Sigmoid colon (tissue), 7 donors: ENCODE data around the gene XRRA1. TPM values are rescaled to one million over a fixed set of nuclear protein-coding genes. Genes with fewer than 3 reads are reported as not detected.

Source experiments
- DNase-seq: peaks from one replicate; pipeline ENCODE4 v3.0.0-alpha.2; 2019
- H3K27ac ChIP-seq, 4 donors: fragments of 200-600 bp; sonication (generic); one replicate each; pipeline ENCODE4 v1.5.1; 2016 to 2019; ENCODE audit warnings: mild to moderate bottlenecking in 1 of 4
- H3K27me3 ChIP-seq, 3 donors: fragments of 200-600 bp; sonication (generic); one replicate each; pipeline ENCODE4 v1.5.1; 2019; ENCODE audit warnings: mild to moderate bottlenecking in 1 of 3
- H3K36me3 ChIP-seq, 4 donors: fragments of 200-600 bp; sonication (generic); one replicate each; pipeline ENCODE4 v1.5.1; 2016 to 2019
- H3K4me1 ChIP-seq, 4 donors: fragments of 200-600 bp; sonication (generic); one replicate each; pipeline ENCODE4 v1.5.1; 2017 to 2019
- H3K4me3 ChIP-seq, 4 donors: fragments of 200-600 bp; sonication (generic); one replicate each; pipeline ENCODE4 v1.5.1; 2017 to 2019; ENCODE audit warnings: mild to moderate bottlenecking in 2 of 4, moderate library complexity in 1 of 4
- H3K9me3 ChIP-seq, 4 donors: fragments of 200-600 bp in 3 of 4; sonication (generic) in 3 of 4; one replicate each; pipeline versions ENCODE4 v1.5.1 to v1.6.1; 2013 to 2019
- EP300 ChIP-seq, 4 donors: sonication (generic); formaldehyde crosslinking; IDR thresholded peaks; one replicate each; pipeline ENCODE4 v1.6.1; 2017; ENCODE audit warnings: antibody characterized with exemption in 4 of 4
- POLR2A ChIP-seq, 2 donors: fragments of 450-650 bp; IDR thresholded peaks; one replicate each; pipeline ENCODE4 v1.6.1; 2016; ENCODE audit warnings: antibody characterized with exemption in 2 of 2, mild to moderate bottlenecking in 2 of 2, moderate library complexity in 2 of 2
- POLR2AphosphoS5 ChIP-seq, 4 donors: sonication (generic); formaldehyde crosslinking; IDR thresholded peaks; one replicate each; pipeline ENCODE4 v1.6.1; 2017; ENCODE audit warnings: antibody characterized with exemption in 4 of 4
- WGBS, 2 donors: extraction: QIAGEN DNeasy Blood & Tissue Kit; methylation state at CpG; one replicate each; pipeline ENCODE4 v1.1.7; 2013; 5-methylcytosine and 5-hydroxymethylcytosine counted together
- intact Hi-C: fragments of 100-400 bp; cut with DNase I; formaldehyde crosslinking; loops from one replicate; pipeline ENCODE4 v1.15.1; 2023
- polyA plus RNA-seq, 3 donors: library from polyadenylated mRNA; stranded (reverse); fragments of 200-250 nt; gene quantifications; one replicate each; pipeline ENCODE4 v1.2.3, GENCODE V29; 2013
- total RNA-seq, 4 donors: library from RNA; depleted of rRNA; stranded (reverse); fragments of >200 nt; gene quantifications; one replicate each; pipeline ENCODE4 v1.1.0, GENCODE V29; 2016
- TF ChIP-seq, protein P1 (sequence below), 4 experiments: fragments of 450-650 bp in 3 of 4; fragments of 200-600 bp in 1 of 4; IDR thresholded peaks; one replicate each; pipeline ENCODE4 v1.5.1; 2016 to 2019; ENCODE audit warnings: antibody characterized with exemption in 4 of 4, mild to moderate bottlenecking in 3 of 4, moderate library complexity in 2 of 4
- donor health status: healthy with polysubstance abuse.
- donor health status: Bipolar disorder and iron deficiency.
- donor health status: healthy.

The XRRA1 gene
- total and polyA plus RNA-seq, 7 donors, result under 0.01 to 27.3 (median 11.9) TPM

DNA sequence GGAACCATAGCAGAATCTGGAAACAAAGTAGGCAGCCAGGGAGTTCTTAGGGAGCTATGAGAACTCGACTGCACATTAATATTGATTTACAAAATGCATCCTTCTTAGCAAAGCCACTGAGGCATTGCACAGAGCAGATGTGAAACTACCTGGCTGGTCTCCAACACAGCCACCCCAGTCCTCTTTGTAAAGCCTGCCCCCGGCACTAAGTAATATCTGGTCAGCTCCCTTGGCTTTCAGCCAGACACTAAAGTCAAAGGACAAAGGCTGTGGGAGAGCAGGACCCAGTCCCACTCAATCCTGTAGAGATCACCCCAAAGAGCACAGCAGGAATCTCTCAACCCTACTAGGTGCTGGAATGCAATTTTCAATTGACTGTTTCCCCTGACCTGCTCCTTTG, 12.8 kb downstream of the XRRA1 start:
- Histone ChIP-seq H3K4me3 (no peak overlapping the region), H3K27ac (no peak overlapping the region), H3K9me3 (no peaks in the 10 kb centered on the region), H3K36me3 (peaks cover 0 to 88% (median 7%) of the 10 kb centered on the region in 4 donors), H3K4me1 (peaks cover 0 to 10% (median 0%) of the 10 kb centered on the region in 4 donors), H3K27me3 (no peaks in the 10 kb centered on the region)
- 80 to 81% methylated on average over 2 of the region's 2 CpGs for WGBS, 2 donors
- no peak for DNase-seq
- intact Hi-C loops, result no loop called here
- TF ChIP-seq POLR2A (IDR thresholded peaks at IDR 0.05) (no peak), EP300 (IDR thresholded peaks at IDR 0.05) (no peak), POLR2AphosphoS5 (IDR thresholded peaks at IDR 0.05) (no peak)
- TF ChIP-seq, protein P1, sequence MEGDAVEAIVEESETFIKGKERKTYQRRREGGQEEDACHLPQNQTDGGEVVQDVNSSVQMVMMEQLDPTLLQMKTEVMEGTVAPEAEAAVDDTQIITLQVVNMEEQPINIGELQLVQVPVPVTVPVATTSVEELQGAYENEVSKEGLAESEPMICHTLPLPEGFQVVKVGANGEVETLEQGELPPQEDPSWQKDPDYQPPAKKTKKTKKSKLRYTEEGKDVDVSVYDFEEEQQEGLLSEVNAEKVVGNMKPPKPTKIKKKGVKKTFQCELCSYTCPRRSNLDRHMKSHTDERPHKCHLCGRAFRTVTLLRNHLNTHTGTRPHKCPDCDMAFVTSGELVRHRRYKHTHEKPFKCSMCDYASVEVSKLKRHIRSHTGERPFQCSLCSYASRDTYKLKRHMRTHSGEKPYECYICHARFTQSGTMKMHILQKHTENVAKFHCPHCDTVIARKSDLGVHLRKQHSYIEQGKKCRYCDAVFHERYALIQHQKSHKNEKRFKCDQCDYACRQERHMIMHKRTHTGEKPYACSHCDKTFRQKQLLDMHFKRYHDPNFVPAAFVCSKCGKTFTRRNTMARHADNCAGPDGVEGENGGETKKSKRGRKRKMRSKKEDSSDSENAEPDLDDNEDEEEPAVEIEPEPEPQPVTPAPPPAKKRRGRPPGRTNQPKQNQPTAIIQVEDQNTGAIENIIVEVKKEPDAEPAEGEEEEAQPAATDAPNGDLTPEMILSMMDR (IDR thresholded peaks at IDR 0.05), result no peak

DNA sequence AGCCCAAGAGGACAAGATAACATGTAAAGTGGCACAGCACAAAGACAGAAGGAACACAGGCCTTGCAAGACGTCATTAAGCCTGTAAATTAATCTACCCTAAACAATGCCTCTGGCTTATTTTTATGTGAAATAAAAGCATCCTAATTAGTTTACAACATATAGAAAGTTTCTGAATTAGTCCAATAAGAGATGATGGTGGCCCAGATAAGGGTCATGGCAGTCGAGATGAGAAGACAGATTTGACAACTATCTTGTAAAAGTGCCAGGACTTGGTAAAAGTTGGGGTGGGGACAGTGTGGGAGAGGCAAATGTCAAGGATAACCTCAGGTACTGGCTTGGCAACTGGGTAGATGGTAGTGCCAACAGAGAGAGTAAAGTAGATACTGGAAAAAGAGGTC, 13.6 kb downstream of the XRRA1 start:
- TF ChIP-seq POLR2A (IDR thresholded peaks at IDR 0.05) (no peak), EP300 (IDR thresholded peaks at IDR 0.05) (no peak), POLR2AphosphoS5 (IDR thresholded peaks at IDR 0.05) (no peak)
- TF ChIP-seq, protein P1 (IDR thresholded peaks at IDR 0.05), result no peak
- DNase-seq, result no peak
- Histone ChIP-seq H3K4me1 (peaks cover 0 to 10% (median 0%) of the 10 kb centered on the region in 4 donors), H3K27me3 (no peaks in the 10 kb centered on the region), H3K9me3 (no peaks in the 10 kb centered on the region), H3K27ac (no peak overlapping the region), H3K36me3 (peaks cover 0 to 88% (median 7%) of the 10 kb centered on the region in 4 donors), H3K4me3 (no peak overlapping the region)
- intact Hi-C loops, result no loop called here
- 56 to 78% methylated on average over 2 of the region's 2 CpGs for WGBS, 2 donors

DNA sequence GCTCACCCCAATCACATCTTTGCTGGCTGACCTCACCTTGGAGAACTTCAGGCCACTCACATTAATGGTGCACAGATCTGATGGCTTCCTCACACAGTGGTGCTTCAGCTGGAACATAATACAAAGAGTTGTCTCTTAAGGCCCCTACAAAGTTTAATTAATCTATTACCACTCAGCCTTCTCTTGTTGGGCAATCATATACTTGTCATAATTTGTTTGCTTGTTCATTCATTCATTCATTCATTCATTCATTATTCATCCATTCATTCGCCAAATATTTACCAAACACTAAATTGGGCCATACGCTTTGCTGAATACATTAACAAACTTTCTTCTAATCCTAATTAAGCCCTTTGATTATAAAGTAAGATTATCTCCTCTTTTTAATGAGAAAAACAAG, 15.1 kb downstream of the XRRA1 start:
- intact Hi-C loops, result loop anchor here (5.0 kb wide), 1 partner anchor 209 kb away; no protein-coding TSS in a partner anchor
- DNase-seq, result no peak
- Histone ChIP-seq H3K9me3 (no peaks in the 10 kb centered on the region), H3K27me3 (no peaks in the 10 kb centered on the region), H3K36me3 (peaks cover 0 to 87% (median 7%) of the 10 kb centered on the region in 4 donors), H3K4me3 (no peak overlapping the region), H3K27ac (no peak overlapping the region), H3K4me1 (peaks cover 0 to 10% (median 0%) of the 10 kb centered on the region in 4 donors)
- WGBS, 2 donors, result 93% methylated on average over 2 of the region's 2 CpGs
- TF ChIP-seq POLR2A (IDR thresholded peaks at IDR 0.05) (no peak), POLR2AphosphoS5 (IDR thresholded peaks at IDR 0.05) (no peak), EP300 (IDR thresholded peaks at IDR 0.05) (no peak)
- TF ChIP-seq, protein P1 (IDR thresholded peaks at IDR 0.05), result no peak

DNA sequence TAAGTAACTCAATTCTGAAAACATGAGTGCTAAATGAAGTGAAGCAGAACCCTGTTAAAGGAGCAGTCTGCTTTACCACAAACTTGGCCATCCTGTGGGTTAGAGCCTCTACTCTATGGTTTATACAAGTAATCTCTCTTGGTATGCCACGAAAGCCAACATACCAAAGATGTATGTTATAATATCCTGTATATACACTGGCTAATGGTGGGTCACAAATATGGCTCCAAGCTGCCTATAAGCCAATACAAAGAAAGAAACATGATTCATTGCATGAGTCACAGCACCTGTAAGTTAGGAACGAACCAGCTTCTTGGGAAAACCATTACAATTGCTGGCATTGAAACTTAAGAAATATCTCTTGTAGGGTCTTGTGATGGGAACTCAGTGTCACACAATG, 16.1 kb downstream of the XRRA1 start:
- peaks cover 0 to 10% (median 0%) of the 10 kb centered on the region in 4 donors for H3K4me1 ChIP-seq
- H3K27ac ChIP-seq, result no peak overlapping the region
- WGBS, 2 donors, result 87 to 90% methylated on average over 2 of the region's 2 CpGs
- no peaks in the 10 kb centered on the region for H3K27me3 ChIP-seq
- peaks cover 0 to 83% (median 7%) of the 10 kb centered on the region in 4 donors for H3K36me3 ChIP-seq
- no peak for TF ChIP-seq POLR2A (IDR thresholded peaks at IDR 0.05)
- TF ChIP-seq, protein P1 (IDR thresholded peaks at IDR 0.05), result no peak
- TF ChIP-seq EP300 (IDR thresholded peaks at IDR 0.05), result no peak
- no peak for TF ChIP-seq POLR2AphosphoS5 (IDR thresholded peaks at IDR 0.05)
- intact Hi-C loops, result loop anchor here (5.0 kb wide), 1 partner anchor 210 kb away; no protein-coding TSS in a partner anchor
- DNase-seq, result no peak
- H3K4me3 ChIP-seq, result no peak overlapping the region
- H3K9me3 ChIP-seq, result no peaks in the 10 kb centered on the region

DNA sequence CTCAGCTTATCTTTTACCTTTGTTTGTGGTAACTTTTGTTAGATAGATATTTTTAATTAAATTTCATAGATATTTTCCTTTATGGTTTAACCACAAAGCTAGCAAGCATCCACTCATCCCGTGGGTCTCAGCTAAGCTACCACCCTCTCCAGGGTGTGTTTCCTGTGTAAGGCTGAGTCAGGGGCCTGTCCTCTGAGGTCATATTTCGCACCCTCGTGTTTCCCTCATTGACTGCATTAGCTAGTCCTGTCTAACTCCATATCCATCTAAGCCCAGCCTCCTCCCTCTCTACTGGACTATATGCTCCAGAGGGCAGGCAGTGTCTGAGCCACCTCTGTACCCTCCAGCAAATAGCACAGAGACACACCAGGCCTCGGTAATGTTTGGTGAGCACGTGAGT, 16.7 kb downstream of the XRRA1 start:
- TF ChIP-seq POLR2A (IDR thresholded peaks at IDR 0.05) (no peak), POLR2AphosphoS5 (IDR thresholded peaks at IDR 0.05) (no peak), EP300 (IDR thresholded peaks at IDR 0.05) (no peak)
- TF ChIP-seq, protein P1 (IDR thresholded peaks at IDR 0.05), result no peak
- no peak overlapping the region for H3K27ac ChIP-seq
- no peaks in the 10 kb centered on the region for H3K27me3 ChIP-seq
- H3K4me3 ChIP-seq, result no peak overlapping the region
- H3K36me3 ChIP-seq, result peaks cover 0 to 82% (median 7%) of the 10 kb centered on the region in 4 donors
- H3K4me1 ChIP-seq, result peaks cover 0 to 7% (median 0%) of the 10 kb centered on the region in 4 donors
- no peaks in the 10 kb centered on the region for H3K9me3 ChIP-seq
- intact Hi-C loops, result loop anchor here (5.0 kb wide), 1 partner anchor 210 kb away; no protein-coding TSS in a partner anchor
- 85 to 88% methylated on average over 5 of the region's 5 CpGs for WGBS, 2 donors
- DNase-seq, result no peak
